HK-2 (cell line): ENCODE data around the gene RTL5.

Source experiments
- DNase-seq: peaks from one replicate; pipeline ENCODE4 v3.0.0-alpha.2; 2018; ENCODE audit not compliant: unreplicated experiment

RTL5 gene

GRCh38 chrX:72130156-72130761 lies 1.5 kb downstream of the RTL5 start:
- no peak for DNase-seq

- DNase-seq = no peak
Measured at GRCh38 chrX:72129661-72130060, 2.1 kb downstream of the RTL5 start.

GRCh38 chrX:72128881-72129280 lies 2.8 kb downstream of the RTL5 start:
- DNase-seq = no peak

GRCh38 chrX:72128183-72128834 lies 3.4 kb downstream of the RTL5 start:
- no peak for DNase-seq

- DNase-seq = no peak
Measured at GRCh38 chrX:72127332-72127731, 4.4 kb downstream of the RTL5 start.

GRCh38 chrX:72126539-72127140 lies 5.1 kb downstream of the RTL5 start:
- DNase-seq = peak; percentile 83

GRCh38 chrX:72126048-72126415 lies 5.7 kb downstream of the RTL5 start:
- DNase-seq = no peak

- DNase-seq = no peak
Measured at GRCh38 chrX:72125331-72126047, 6.2 kb downstream of the RTL5 start.

GRCh38 chrX:72124540-72125201 lies 7.0 kb downstream of the RTL5 start:
- DNase-seq = no peak

GRCh38 chrX:72123471-72124185 lies 8.1 kb downstream of the RTL5 start:
- no peak for DNase-seq

GRCh38 chrX:72122621-72123337 lies 8.9 kb downstream of the RTL5 start:
- DNase-seq = no peak

GRCh38 chrX:72121383-72121782 lies 10.3 kb downstream of the RTL5 start:
- DNase-seq = no peak

- DNase-seq = no peak
Measured at GRCh38 chrX:72120837-72121236, 10.9 kb downstream of the RTL5 start.

- DNase-seq = no peak
Measured at GRCh38 chrX:72117636-72118210, 14.0 kb downstream of the RTL5 start.

GRCh38 chrX:72115380-72115779 lies 16.3 kb downstream of the RTL5 start:
- DNase-seq = no peak

- DNase-seq = no peak
Measured at GRCh38 chrX:72114807-72115206, 16.9 kb downstream of the RTL5 start.

GRCh38 chrX:72114306-72114705 lies 17.4 kb downstream of the RTL5 start:
- no peak for DNase-seq

- no peak for DNase-seq
Measured at GRCh38 chrX:72113461-72113860, 18.3 kb downstream of the RTL5 start.

GRCh38 chrX:72110876-72111708 lies 20.6 kb downstream of the RTL5 start:
- DNase-seq = no peak
